Measurements from ENCODE around the gene ZNRF1.

- TF ChIP-seq POLR2AphosphoS5 (IDR thresholded peaks at IDR 0.05), result no peak
- TF ChIP-seq CTCF (IDR thresholded peaks at IDR 0.05), result no peak
- no peak for TF ChIP-seq POLR2A (IDR thresholded peaks at IDR 0.05)
These were observed 13.7 kb downstream of the ZNRF1 start for GRCh38 chr16:75012380-75013081.

All from stomach (tissue), 4 donors.